Upper lobe of left lung (tissue), 4 donors: ENCODE results near the gene CHST11.

Source experiments
- CTCF ChIP-seq, 6 experiments: fragments of 450-650 bp in 4 of 6; fragments of 200-600 bp in 2 of 6; sonication (generic) in 2 of 6; IDR thresholded peaks; one replicate each; pipeline ENCODE4 v1.5.1; 2016 to 2019; ENCODE audit warnings: antibody characterized with exemption in 6 of 6
- POLR2A ChIP-seq, 4 donors: fragments of 450-650 bp; IDR thresholded peaks; one replicate each; pipeline ENCODE4 v1.5.1; 2016 to 2017; ENCODE audit warnings: antibody characterized with exemption in 4 of 4, mild to moderate bottlenecking in 2 of 4
- POLR2AphosphoS5 ChIP-seq, 2 donors: sonication (generic); formaldehyde crosslinking; IDR thresholded peaks; one replicate each; pipeline ENCODE4 v1.5.1; 2017; ENCODE audit warnings: antibody characterized with exemption in 2 of 2

DNA sequence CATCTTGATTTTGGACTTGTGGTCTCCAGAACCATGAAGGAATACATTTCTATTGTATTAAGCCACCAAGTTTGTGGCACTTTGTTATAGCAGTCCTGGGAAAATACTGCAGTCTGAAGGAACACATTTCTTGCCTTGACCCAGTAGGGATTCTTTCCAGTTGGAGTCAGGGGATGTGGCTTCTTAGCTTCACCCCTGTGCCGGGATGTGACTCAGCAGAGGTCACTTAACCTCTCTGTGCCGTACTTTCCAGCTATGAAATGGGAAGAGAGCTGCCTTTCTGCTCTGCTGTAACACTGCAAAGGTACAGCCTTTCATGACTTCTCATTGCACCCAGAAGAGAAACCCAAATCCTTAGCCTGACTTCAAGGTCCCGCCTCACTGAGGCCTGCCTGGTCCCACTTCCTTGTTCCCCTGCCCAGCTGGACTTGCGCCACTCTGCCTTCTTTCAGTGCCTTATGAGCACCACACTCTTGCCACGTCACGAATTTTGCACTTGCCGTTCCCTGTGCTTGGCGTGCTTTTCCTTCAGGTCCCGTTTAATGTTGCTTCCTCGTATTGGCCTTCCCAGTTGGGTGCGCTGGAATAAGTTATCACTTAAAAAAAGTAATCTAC lies 24.2 kb downstream of the CHST11 start:
- TF ChIP-seq POLR2A (IDR thresholded peaks at IDR 0.05) (peak in 1 of 4 donors; percentile 25), CTCF (IDR thresholded peaks at IDR 0.05) (no peak), POLR2AphosphoS5 (IDR thresholded peaks at IDR 0.05) (peak; percentile 30 to 61)
